Measurements from ENCODE around the gene PTPRN2. TPM values are rescaled to one million over a fixed set of nuclear protein-coding genes. Genes with fewer than 3 reads are reported as not detected.

PTPRN2 gene
- polyA plus RNA-seq, 1 of the 3 experiments (the other 2 are of a cell fraction), result 4.0 TPM

- Histone ChIP-seq H3K4me1 (ENCODE audit: control insufficient read depth in 1 of 2, insufficient read depth in 2 of 2, low read depth in 1 of 2, low read length in 1 of 2) (no peaks in the 10 kb centered on the region), H3F3A (replicated peaks; ENCODE audit: insufficient read depth) (no peaks in the 10 kb centered on the region), H3K27ac (ENCODE audit: low read depth in 2 of 2, low read length in 1 of 2) (no peak overlapping the region), H3K36me3 (replicated peaks in 1 of 2; ENCODE audit: control insufficient read depth in 1 of 2, insufficient read depth in 2 of 2, low read length in 1 of 2) (peaks cover 0 to 14% of the 10 kb centered on the region in 2 experiments), H3K4me2 (no peak overlapping the region), H3K27me3 (ENCODE audit: insufficient read depth) (no peaks in the 10 kb centered on the region), H2AFZ (ENCODE audit: low read depth) (no peak overlapping the region), H3K9me3 (no peaks in the 10 kb centered on the region), H3K79me2 (ENCODE audit: insufficient read depth) (no peaks in the 10 kb centered on the region), H3K9ac (no peak overlapping the region), H3K9me2 (no peaks in the 10 kb centered on the region), H3K4me3 (ENCODE audit: low read depth in 2 of 2, low read length in 1 of 2) (no peak overlapping the region), H4K20me1 (ENCODE audit: insufficient read depth) (no peaks in the 10 kb centered on the region)
- 81% methylated on average over 19 of the region's 20 CpGs for WGBS (ENCODE audit: low lambda C conversion rate)
- POLR2A ChIA-PET, result no interaction called here
- no peak for DNase-seq
- CTCF ChIA-PET, result no interaction called here
- TF ChIP-seq, protein P1, sequence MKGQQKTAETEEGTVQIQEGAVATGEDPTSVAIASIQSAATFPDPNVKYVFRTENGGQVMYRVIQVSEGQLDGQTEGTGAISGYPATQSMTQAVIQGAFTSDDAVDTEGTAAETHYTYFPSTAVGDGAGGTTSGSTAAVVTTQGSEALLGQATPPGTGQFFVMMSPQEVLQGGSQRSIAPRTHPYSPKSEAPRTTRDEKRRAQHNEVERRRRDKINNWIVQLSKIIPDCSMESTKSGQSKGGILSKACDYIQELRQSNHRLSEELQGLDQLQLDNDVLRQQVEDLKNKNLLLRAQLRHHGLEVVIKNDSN (IDR thresholded peaks at IDR 0.05; ENCODE audit: borderline replicate concordance, low read depth), result no peak
These were observed 992.4 kb downstream of the PTPRN2 start for GRCh38 chr7:157595086-157595855.

- H3K9me3 ChIP-seq, result no peaks in the 10 kb centered on the region
- H3F3A ChIP-seq (replicated peaks; ENCODE audit: insufficient read depth), result no peaks in the 10 kb centered on the region
- H3K4me2 ChIP-seq, result no peak overlapping the region
- no peak overlapping the region for H3K9ac ChIP-seq
- H3K79me2 ChIP-seq (ENCODE audit: insufficient read depth), result no peaks in the 10 kb centered on the region
- TF ChIP-seq RCOR1 (IDR thresholded peaks at IDR 0.05; ENCODE audit: low read length), result no peak
- TF ChIP-seq JUND (IDR thresholded peaks at IDR 0.05), result no peak
- TF ChIP-seq RAD21 (IDR thresholded peaks at IDR 0.05; ENCODE audit: low read length), result no peak
- TF ChIP-seq GABPA (IDR thresholded peaks at IDR 0.05; ENCODE audit: low read depth), result no peak
- TF ChIP-seq POLR2AphosphoS5 (IDR thresholded peaks at IDR 0.05; ENCODE audit: low read depth, low read length), result no peak
- no peak for TF ChIP-seq FOXJ3 (CRISPR knock-in tag; IDR thresholded peaks at IDR 0.05)
- TF ChIP-seq SMC3 (IDR thresholded peaks at IDR 0.05; ENCODE audit: low read depth, low read length), result no peak
- TF ChIP-seq CTCF (IDR thresholded peaks at IDR 0.05), result no peak
- TF ChIP-seq RFX5 (IDR thresholded peaks at IDR 0.05; ENCODE audit: low read length), result no peak
- TF ChIP-seq, protein P2, sequence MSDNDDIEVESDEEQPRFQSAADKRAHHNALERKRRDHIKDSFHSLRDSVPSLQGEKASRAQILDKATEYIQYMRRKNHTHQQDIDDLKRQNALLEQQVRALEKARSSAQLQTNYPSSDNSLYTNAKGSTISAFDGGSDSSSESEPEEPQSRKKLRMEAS (IDR thresholded peaks at IDR 0.05; ENCODE audit: low read depth), result no peak
- TF ChIP-seq USF2 (IDR thresholded peaks at IDR 0.05; ENCODE audit: borderline replicate concordance, low read depth, low read length), result no peak
- TF ChIP-seq IRF3 (IDR thresholded peaks at IDR 0.05; ENCODE audit: low read depth, low read length), result no peak
- TF ChIP-seq YY1 (IDR thresholded peaks at IDR 0.05; ENCODE audit: low read depth), result no peak
- no peak for TF ChIP-seq TCF12 (IDR thresholded peaks at IDR 0.05)
- no peak for TF ChIP-seq RXRA (IDR thresholded peaks at IDR 0.05; ENCODE audit: borderline replicate concordance, low read depth)
- H3K27ac ChIP-seq (ENCODE audit: low read depth in 2 of 2, low read length in 1 of 2), result no peak overlapping the region; a peak in 1 of 4 replicates
- no peaks in the 10 kb centered on the region for H4K20me1 ChIP-seq (ENCODE audit: insufficient read depth)
- H3K9me2 ChIP-seq, result no peaks in the 10 kb centered on the region
- H2AFZ ChIP-seq (ENCODE audit: low read depth), result no peak overlapping the region
- 85% methylated on average over 19 of the region's 26 CpGs for WGBS (ENCODE audit: low lambda C conversion rate)
- POLR2A ChIA-PET, result no interaction called here
- DNase-seq, result no peak
- CTCF ChIA-PET, result no interaction called here
- H3K4me1 ChIP-seq (ENCODE audit: control insufficient read depth in 1 of 2, insufficient read depth in 2 of 2, low read depth in 1 of 2, low read length in 1 of 2), result no peaks in the 10 kb centered on the region
- H3K27me3 ChIP-seq (ENCODE audit: insufficient read depth), result no peaks in the 10 kb centered on the region
- peaks cover 0 to 16% of the 10 kb centered on the region in 2 experiments for H3K36me3 ChIP-seq (replicated peaks in 1 of 2; ENCODE audit: control insufficient read depth in 1 of 2, insufficient read depth in 2 of 2, low read length in 1 of 2)
- no peak overlapping the region for H3K4me3 ChIP-seq (ENCODE audit: low read depth in 2 of 2, low read length in 1 of 2)
These were observed 993.3 kb downstream of the PTPRN2 start for GRCh38 chr7:157594306-157594705.
